Skeletal muscle cell (primary cell): ENCODE data around the gene CFAP161.
"Not testable (repeated sequence)": the region's sequence is repeated elsewhere in the genome, so short reads cannot be mapped to it uniquely, and the experiment has no call there.

Experiments
- DNase-seq: peaks from one replicate; pipeline ENCODE4 v3.0.0-alpha.2; 2010; ENCODE audit warnings: low read depth
- H3K4me3 ChIP-seq: 2 replicates; pipeline ENCODE4 v1.5.1; 2011; ENCODE audit warnings: low read depth, mild to moderate bottlenecking, control low read depth, low read length, moderate library complexity

CFAP161 gene

GRCh38 chr15:81103857-81104256, 30.2 kb upstream of the CFAP161 start:
- no peak for DNase-seq
- H3K4me3 ChIP-seq = no peak overlapping the region

- H3K4me3 ChIP-seq = no peak overlapping the region
- no peak for DNase-seq
Observed at GRCh38 chr15:81105545-81105944, 28.5 kb upstream of the CFAP161 start.

- peak; percentile 45 for DNase-seq
- H3K4me3 ChIP-seq = no peak overlapping the region
Observed at GRCh38 chr15:81106560-81106959, 27.5 kb upstream of the CFAP161 start.

GRCh38 chr15:81107889-81108288, 26.2 kb upstream of the CFAP161 start:
- no peak overlapping the region for H3K4me3 ChIP-seq
- DNase-seq = no peak

GRCh38 chr15:81108427-81108826, 25.6 kb upstream of the CFAP161 start:
- no peak overlapping the region for H3K4me3 ChIP-seq
- no peak for DNase-seq

- no peak overlapping the region for H3K4me3 ChIP-seq
Observed at GRCh38 chr15:81111018-81111417, 23.1 kb upstream of the CFAP161 start.

GRCh38 chr15:81111510-81112470, 22.3 kb upstream of the CFAP161 start:
- no peak overlapping the region for H3K4me3 ChIP-seq
- DNase-seq = no peak

More at GRCh38 chr15:81111018-81111417, 23.1 kb upstream of the CFAP161 start:
- no peak for DNase-seq

GRCh38 chr15:81113204-81113657, 20.8 kb upstream of the CFAP161 start:
- no peak for DNase-seq
- no peak overlapping the region for H3K4me3 ChIP-seq

GRCh38 chr15:81113861-81114291, 20.2 kb upstream of the CFAP161 start:
- H3K4me3 ChIP-seq = no peak overlapping the region
- peak; percentile 42 for DNase-seq

GRCh38 chr15:81115054-81115939, 18.8 kb upstream of the CFAP161 start:
- H3K4me3 ChIP-seq = no peak overlapping the region
- DNase-seq = no peak

GRCh38 chr15:81117136-81117535, 16.9 kb upstream of the CFAP161 start:
- no peak overlapping the region for H3K4me3 ChIP-seq
- no peak for DNase-seq

- no peak for DNase-seq
- no peak overlapping the region for H3K4me3 ChIP-seq
Observed at GRCh38 chr15:81117581-81117980, 16.5 kb upstream of the CFAP161 start.

- DNase-seq = no peak
- no peak overlapping the region for H3K4me3 ChIP-seq
Observed at GRCh38 chr15:81118361-81118760, 15.7 kb upstream of the CFAP161 start.

- H3K4me3 ChIP-seq = no peak overlapping the region
- no peak for DNase-seq
Observed at GRCh38 chr15:81120069-81120468, 14.0 kb upstream of the CFAP161 start.

- DNase-seq = no peak
- H3K4me3 ChIP-seq = no peak overlapping the region
Observed at GRCh38 chr15:81126892-81127291, 7.2 kb upstream of the CFAP161 start.

GRCh38 chr15:81141478-81141877, 7.4 kb downstream of the CFAP161 start:
- DNase-seq, H3K4me3 ChIP-seq: not testable (repeated sequence)

GRCh38 chr15:81146006-81146405, 11.9 kb downstream of the CFAP161 start:
- no peak for DNase-seq
- no peak overlapping the region for H3K4me3 ChIP-seq

GRCh38 chr15:81146466-81146865, 12.4 kb downstream of the CFAP161 start:
- no peak for DNase-seq

GRCh38 chr15:81151389-81151788, 17.3 kb downstream of the CFAP161 start:
- no peak overlapping the region for H3K4me3 ChIP-seq

More at GRCh38 chr15:81146466-81146865, 12.4 kb downstream of the CFAP161 start:
- H3K4me3 ChIP-seq = no peak overlapping the region

GRCh38 chr15:81152339-81152738, 18.3 kb downstream of the CFAP161 start:
- no peak overlapping the region for H3K4me3 ChIP-seq
- DNase-seq = no peak

More at GRCh38 chr15:81151389-81151788, 17.3 kb downstream of the CFAP161 start:
- no peak for DNase-seq
